Measurements from ENCODE around the gene HS2ST1.

HS2ST1 gene

DNA sequence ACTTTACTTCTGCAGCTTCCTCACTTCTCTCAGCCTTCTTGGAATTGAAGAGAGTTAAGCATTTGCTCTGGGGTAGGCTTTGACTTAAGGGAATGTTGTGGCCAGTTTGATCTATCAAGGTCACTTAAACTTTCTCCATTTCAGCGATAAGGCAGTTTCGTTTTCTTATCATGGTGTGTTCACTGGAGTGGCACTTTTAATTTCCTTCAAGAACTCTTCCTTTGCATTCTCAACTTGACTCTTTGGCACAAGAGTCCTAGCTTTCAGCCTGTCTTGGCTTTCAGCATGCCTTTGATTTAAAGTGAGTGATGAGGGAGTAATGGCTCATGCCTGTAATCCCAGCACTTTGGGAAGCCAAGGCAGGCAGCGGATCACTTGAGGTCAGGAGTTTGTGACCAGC is 38.7 kb downstream of the HS2ST1 start:
- no peak overlapping the region for H3K4me2 ChIP-seq (ENCODE audit: low read depth, low read length, poor library complexity, severe bottlenecking)
- no peaks in the 10 kb centered on the region for H3K9me3 ChIP-seq (ENCODE audit: insufficient read depth, low read depth, low read length)
- TF ChIP-seq, protein P1, sequence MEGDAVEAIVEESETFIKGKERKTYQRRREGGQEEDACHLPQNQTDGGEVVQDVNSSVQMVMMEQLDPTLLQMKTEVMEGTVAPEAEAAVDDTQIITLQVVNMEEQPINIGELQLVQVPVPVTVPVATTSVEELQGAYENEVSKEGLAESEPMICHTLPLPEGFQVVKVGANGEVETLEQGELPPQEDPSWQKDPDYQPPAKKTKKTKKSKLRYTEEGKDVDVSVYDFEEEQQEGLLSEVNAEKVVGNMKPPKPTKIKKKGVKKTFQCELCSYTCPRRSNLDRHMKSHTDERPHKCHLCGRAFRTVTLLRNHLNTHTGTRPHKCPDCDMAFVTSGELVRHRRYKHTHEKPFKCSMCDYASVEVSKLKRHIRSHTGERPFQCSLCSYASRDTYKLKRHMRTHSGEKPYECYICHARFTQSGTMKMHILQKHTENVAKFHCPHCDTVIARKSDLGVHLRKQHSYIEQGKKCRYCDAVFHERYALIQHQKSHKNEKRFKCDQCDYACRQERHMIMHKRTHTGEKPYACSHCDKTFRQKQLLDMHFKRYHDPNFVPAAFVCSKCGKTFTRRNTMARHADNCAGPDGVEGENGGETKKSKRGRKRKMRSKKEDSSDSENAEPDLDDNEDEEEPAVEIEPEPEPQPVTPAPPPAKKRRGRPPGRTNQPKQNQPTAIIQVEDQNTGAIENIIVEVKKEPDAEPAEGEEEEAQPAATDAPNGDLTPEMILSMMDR (conservative IDR thresholded peaks at IDR 0.05; ENCODE audit: low read length): no peak
- TF ChIP-seq EZH2phosphoT487 (IDR thresholded peaks at IDR 0.05; ENCODE audit: borderline replicate concordance): no peak
- no peaks in the 10 kb centered on the region for H3F3A ChIP-seq (ENCODE audit: low read depth)
- no peaks in the 10 kb centered on the region for H3K9me2 ChIP-seq (replicated peaks; ENCODE audit: low read depth, low read length)
- H4K20me1 ChIP-seq (ENCODE audit: insufficient read depth, low read length, poor library complexity, severe bottlenecking): no peaks in the 10 kb centered on the region
- H3K79me2 ChIP-seq (ENCODE audit: insufficient read depth, low read length): peaks cover 33% of the 10 kb centered on the region; the same call in 1 of the 2 replicates
- H2AFZ ChIP-seq (ENCODE audit: low read length): no peak overlapping the region
- H3K9ac ChIP-seq (ENCODE audit: low read depth, low read length, poor library complexity, severe bottlenecking): no peak overlapping the region
- H3K4me1 ChIP-seq (ENCODE audit: insufficient read depth, low read length, poor library complexity, severe bottlenecking): peaks cover 8% of the 10 kb centered on the region
- no peak overlapping the region for H3K4me3 ChIP-seq (ENCODE audit: low read length, poor library complexity, severe bottlenecking)
- H3K27me3 ChIP-seq (ENCODE audit: insufficient read depth, low read length, poor library complexity, severe bottlenecking): no peaks in the 10 kb centered on the region
- no peaks in the 10 kb centered on the region for H3K36me3 ChIP-seq (ENCODE audit: insufficient read depth, low read length)

DNA sequence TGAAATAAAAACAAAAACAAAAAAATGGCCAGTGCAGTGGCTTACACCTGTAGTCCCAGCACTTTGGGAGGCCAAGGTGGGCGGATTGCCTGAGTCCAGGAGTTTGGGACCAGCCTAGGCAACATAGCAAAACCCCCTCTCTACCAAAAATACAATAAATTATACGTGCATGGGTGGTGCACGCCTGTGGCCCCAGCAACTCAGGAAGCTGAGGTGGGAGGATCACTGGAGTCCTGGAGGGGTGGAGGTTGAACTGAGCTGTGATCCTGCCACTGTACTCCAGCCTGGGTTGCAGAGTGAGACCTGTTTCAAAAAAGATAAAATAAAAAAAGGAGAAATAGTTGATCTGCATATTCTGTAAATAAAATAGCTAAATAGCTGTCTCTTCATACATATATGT is 41.2 kb downstream of the HS2ST1 start:
- no peaks in the 10 kb centered on the region for H3K36me3 ChIP-seq (ENCODE audit: insufficient read depth, low read length)
- no peak overlapping the region for H3K4me2 ChIP-seq (ENCODE audit: low read depth, low read length, poor library complexity, severe bottlenecking)
- peaks cover 26% of the 10 kb centered on the region for H3K79me2 ChIP-seq (ENCODE audit: insufficient read depth, low read length)

DNA sequence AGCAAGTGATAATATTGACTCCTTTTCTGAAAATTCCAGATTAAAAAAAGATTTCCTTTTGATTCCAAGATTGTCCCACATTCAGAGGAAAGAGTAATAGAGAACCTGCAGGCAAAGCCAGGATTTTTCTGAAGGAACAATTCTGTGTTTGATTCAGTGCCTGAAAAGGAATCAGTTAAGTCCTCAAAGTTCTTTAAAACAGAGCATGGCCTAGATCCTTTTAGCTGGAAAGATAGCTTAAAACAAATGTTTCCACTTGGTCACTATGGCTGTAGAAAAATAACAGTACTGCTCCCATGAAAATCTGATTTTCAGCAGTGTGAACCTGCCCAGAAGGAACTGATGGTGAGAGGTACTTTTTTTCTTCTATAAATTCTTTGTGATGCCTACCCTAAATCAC is 41.8 kb downstream of the HS2ST1 start:
- Histone ChIP-seq H3K9me2 (replicated peaks; ENCODE audit: low read depth, low read length) (no peaks in the 10 kb centered on the region), H3K36me3 (ENCODE audit: insufficient read depth, low read length) (no peaks in the 10 kb centered on the region), H3K79me2 (ENCODE audit: insufficient read depth, low read length) (peaks cover 24% of the 10 kb centered on the region), H3K27me3 (ENCODE audit: insufficient read depth, low read length, poor library complexity, severe bottlenecking) (no peaks in the 10 kb centered on the region), H3K9me3 (ENCODE audit: insufficient read depth, low read depth, low read length) (no peaks in the 10 kb centered on the region), H3K4me1 (ENCODE audit: insufficient read depth, low read length, poor library complexity, severe bottlenecking) (peaks cover 6% of the 10 kb centered on the region), H3F3A (ENCODE audit: low read depth) (no peaks in the 10 kb centered on the region), H3K4me2 (ENCODE audit: low read depth, low read length, poor library complexity, severe bottlenecking) (no peak overlapping the region), H3K9ac (ENCODE audit: low read depth, low read length, poor library complexity, severe bottlenecking) (no peak overlapping the region), H3K4me3 (ENCODE audit: low read length, poor library complexity, severe bottlenecking) (no peak overlapping the region), H4K20me1 (ENCODE audit: insufficient read depth, low read length, poor library complexity, severe bottlenecking) (no peaks in the 10 kb centered on the region), H2AFZ (ENCODE audit: low read length) (no peak overlapping the region)
- TF ChIP-seq, protein P1 (conservative IDR thresholded peaks at IDR 0.05; ENCODE audit: low read length): no peak
- TF ChIP-seq EZH2phosphoT487 (IDR thresholded peaks at IDR 0.05; ENCODE audit: borderline replicate concordance): no peak

More for the DNA sequence above, 41.2 kb downstream of the HS2ST1 start:
- TF ChIP-seq EZH2phosphoT487 (IDR thresholded peaks at IDR 0.05; ENCODE audit: borderline replicate concordance): no peak
- TF ChIP-seq, protein P1 (conservative IDR thresholded peaks at IDR 0.05; ENCODE audit: low read length): no peak
- Histone ChIP-seq H2AFZ (ENCODE audit: low read length) (no peak overlapping the region), H3F3A (ENCODE audit: low read depth) (no peaks in the 10 kb centered on the region), H3K9me2 (replicated peaks; ENCODE audit: low read depth, low read length) (no peaks in the 10 kb centered on the region), H3K9ac (ENCODE audit: low read depth, low read length, poor library complexity, severe bottlenecking) (no peak overlapping the region), H3K4me1 (ENCODE audit: insufficient read depth, low read length, poor library complexity, severe bottlenecking) (peaks cover 6% of the 10 kb centered on the region), H3K4me3 (ENCODE audit: low read length, poor library complexity, severe bottlenecking) (no peak overlapping the region), H4K20me1 (ENCODE audit: insufficient read depth, low read length, poor library complexity, severe bottlenecking) (no peaks in the 10 kb centered on the region), H3K9me3 (ENCODE audit: insufficient read depth, low read depth, low read length) (no peaks in the 10 kb centered on the region), H3K27me3 (ENCODE audit: insufficient read depth, low read length, poor library complexity, severe bottlenecking) (no peaks in the 10 kb centered on the region)
